ENCODE data around the gene HDAC11.
"Not testable (repeated sequence)": the region's sequence is repeated elsewhere in the genome, so short reads cannot be mapped to it uniquely, and the experiment has no call there.

HDAC11 gene

GRCh38 chr3:13479582-13480339, at the start of gene HDAC11:
Gene HDAC11, plus strand, starts transcription at chr3:13480306. Its CDS starts 42 bp downstream, at chr3:13480348.
- FAIRE-seq, result peak; percentile 96
- peak; percentile 100 for DNase-seq (ENCODE audit: extremely low spot score, insufficient read length, low read depth)

GRCh38 chr3:13430411-13430875, 49.7 kb upstream of the HDAC11 start:
- not testable (repeated sequence) for FAIRE-seq; DNase-seq (ENCODE audit: extremely low spot score, insufficient read length, low read depth)

GRCh38 chr3:13432093-13432492, 48.0 kb upstream of the HDAC11 start:
- DNase-seq (ENCODE audit: extremely low spot score, insufficient read length, low read depth), result no peak
- no peak for FAIRE-seq

GRCh38 chr3:13433912-13434311, 46.2 kb upstream of the HDAC11 start:
- DNase-seq (ENCODE audit: extremely low spot score, insufficient read length, low read depth) (no peak), FAIRE-seq (no peak)

GRCh38 chr3:13436213-13436612, 43.9 kb upstream of the HDAC11 start:
- not testable (repeated sequence) for DNase-seq (ENCODE audit: extremely low spot score, insufficient read length, low read depth); FAIRE-seq

GRCh38 chr3:13440204-13440817, 39.8 kb upstream of the HDAC11 start:
- DNase-seq (ENCODE audit: extremely low spot score, insufficient read length, low read depth) (no peak), FAIRE-seq (no peak)

- FAIRE-seq; DNase-seq (ENCODE audit: extremely low spot score, insufficient read length, low read depth): not testable (repeated sequence)
Observed at GRCh38 chr3:13442882-13443281, 37.2 kb upstream of the HDAC11 start.

GRCh38 chr3:13451301-13451673, 28.8 kb upstream of the HDAC11 start:
- FAIRE-seq, result no peak
- DNase-seq (ENCODE audit: extremely low spot score, insufficient read length, low read depth), result no peak

- FAIRE-seq, result peak; percentile 72
- no peak for DNase-seq (ENCODE audit: extremely low spot score, insufficient read length, low read depth)
Observed at GRCh38 chr3:13452490-13453335, 27.4 kb upstream of the HDAC11 start.

- DNase-seq (ENCODE audit: extremely low spot score, insufficient read length, low read depth), result no peak
- FAIRE-seq, result no peak
Observed at GRCh38 chr3:13455644-13456043, 24.5 kb upstream of the HDAC11 start.

GRCh38 chr3:13457593-13457992, 22.5 kb upstream of the HDAC11 start:
- no peak for DNase-seq (ENCODE audit: extremely low spot score, insufficient read length, low read depth)
- no peak for FAIRE-seq

GRCh38 chr3:13459605-13460340, 20.3 kb upstream of the HDAC11 start:
- DNase-seq (ENCODE audit: extremely low spot score, insufficient read length, low read depth), result no peak
- no peak for FAIRE-seq

GRCh38 chr3:13460341-13460736, 19.8 kb upstream of the HDAC11 start:
- DNase-seq (ENCODE audit: extremely low spot score, insufficient read length, low read depth) (no peak), FAIRE-seq (no peak)

GRCh38 chr3:13461169-13462124, 18.7 kb upstream of the HDAC11 start:
- no peak for DNase-seq (ENCODE audit: extremely low spot score, insufficient read length, low read depth)
- peak; percentile 15 for FAIRE-seq

- FAIRE-seq, result no peak
- no peak for DNase-seq (ENCODE audit: extremely low spot score, insufficient read length, low read depth)
Observed at GRCh38 chr3:13462125-13462629, 17.9 kb upstream of the HDAC11 start.

- DNase-seq (ENCODE audit: extremely low spot score, insufficient read length, low read depth) (no peak), FAIRE-seq (no peak)
Observed at GRCh38 chr3:13462822-13463221, 17.3 kb upstream of the HDAC11 start.

- no peak for FAIRE-seq
- DNase-seq (ENCODE audit: extremely low spot score, insufficient read length, low read depth), result no peak
Observed at GRCh38 chr3:13463618-13464400, 16.3 kb upstream of the HDAC11 start.
